ACC112 (cell line): ENCODE data around the gene NHERF1.

ENCODE experiments used
- H2AFZ ChIP-seq: fragments of 200-600 bp; sonication (generic); one replicate; pipeline ENCODE4 v1.6.0; 2017; ENCODE audit warnings: antibody characterized with exemption, low read length; ENCODE audit not compliant: unreplicated experiment
- H3K27ac ChIP-seq: fragments of 200-600 bp; sonication (generic); 2 replicates; pipeline ENCODE4 v1.5.1; 2014; ENCODE audit warnings: low read depth, mild to moderate bottlenecking, antibody characterized with exemption, low read length, moderate library complexity
- H3K27me3 ChIP-seq: fragments of 200-600 bp; sonication (generic); 2 replicates; pipeline ENCODE4 v1.6.1; 2014; ENCODE audit warnings: mild to moderate bottlenecking, antibody characterized with exemption, low read length, moderate library complexity, mixed read lengths; ENCODE audit not compliant: insufficient read depth
- H3K36me3 ChIP-seq: fragments of 200-600 bp; sonication (generic); 2 replicates; pipeline ENCODE4 v1.6.1; 2016; ENCODE audit warnings: mild to moderate bottlenecking, antibody characterized with exemption, low read length, moderate library complexity, mixed read lengths; ENCODE audit not compliant: insufficient read depth
- H3K4me1 ChIP-seq: fragments of 200-600 bp; sonication (generic); one replicate; pipeline ENCODE4 v1.6.1; 2016; ENCODE audit warnings: low read length, mixed read lengths; ENCODE audit not compliant: insufficient read depth, unreplicated experiment, control insufficient read depth
- H3K4me3 ChIP-seq: fragments of 200-600 bp; sonication (generic); 2 replicates; pipeline ENCODE4 v1.5.1; 2014; ENCODE audit warnings: mild to moderate bottlenecking, low read depth, low read length
- H3K79me2 ChIP-seq: fragments of 200-600 bp; sonication (generic); one replicate; pipeline ENCODE4 v1.6.0; 2016; ENCODE audit warnings: low read length; ENCODE audit not compliant: control insufficient read depth, unreplicated experiment, insufficient read depth

NHERF1 gene

DNA sequence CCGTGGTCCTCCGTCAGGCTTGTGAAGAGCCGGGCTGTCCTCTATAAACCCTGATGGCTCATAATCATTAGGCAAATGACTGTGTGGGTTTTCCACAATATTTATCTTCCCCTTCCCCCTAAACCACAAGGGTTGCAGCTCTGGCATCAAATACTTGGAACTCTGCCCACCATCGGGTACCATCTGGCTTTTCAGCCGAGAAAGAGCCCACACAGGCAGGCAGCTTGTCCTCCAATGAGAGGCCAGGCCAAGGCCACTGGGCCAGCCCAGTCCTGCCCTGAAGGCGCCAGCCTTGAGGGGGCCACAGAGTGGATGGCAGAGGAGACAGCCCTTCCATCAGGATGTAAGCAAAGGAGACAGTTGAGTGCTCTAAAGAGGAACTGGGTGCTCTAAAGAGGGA lies 59.5 kb downstream of the NHERF1 start:
- Histone ChIP-seq H2AFZ (no peak overlapping the region), H3K27ac (no peak overlapping the region), H3K27me3 (no peaks in the 10 kb centered on the region), H3K79me2 (no peaks in the 10 kb centered on the region), H3K4me3 (no peak overlapping the region), H3K36me3 (no peaks in the 10 kb centered on the region), H3K4me1 (no peaks in the 10 kb centered on the region)

DNA sequence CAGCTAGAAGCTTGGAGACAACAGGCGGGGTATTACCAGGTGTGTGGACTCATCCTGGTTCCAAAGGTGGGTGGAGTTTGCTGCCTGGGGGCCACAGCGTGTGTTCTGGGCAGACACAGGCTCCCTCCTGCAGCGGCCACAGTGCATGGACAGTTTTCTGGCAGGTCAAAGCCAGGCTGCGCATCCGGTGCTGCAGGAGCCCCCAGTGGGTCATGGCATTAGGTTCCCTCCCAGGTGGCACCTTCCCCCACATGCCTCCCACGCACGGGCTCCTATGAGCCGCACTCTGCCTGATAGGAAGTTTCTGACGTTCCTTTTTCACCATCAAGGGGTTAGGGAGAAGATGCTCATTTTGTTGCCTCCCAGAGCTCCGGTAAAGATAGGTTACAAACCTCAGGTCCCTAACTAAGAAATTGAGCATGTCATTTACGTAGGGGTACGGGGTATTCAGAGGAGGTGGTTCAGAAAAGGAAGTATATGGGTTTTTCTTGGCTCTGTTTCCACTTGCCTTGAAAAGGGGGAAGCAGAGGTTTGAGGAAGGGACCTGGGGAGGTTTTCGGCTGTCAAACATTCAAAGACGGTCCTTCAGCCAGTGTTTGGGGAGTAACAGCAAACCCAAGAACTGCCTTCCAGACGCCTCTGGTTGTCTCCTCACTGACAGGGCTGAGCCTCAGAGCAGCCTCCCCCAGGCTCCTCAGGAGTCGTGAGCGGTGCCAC lies 60.4 kb downstream of the NHERF1 start:
- Histone ChIP-seq H3K27ac (no peak overlapping the region), H2AFZ (no peak overlapping the region), H3K36me3 (no peaks in the 10 kb centered on the region), H3K4me3 (no peak overlapping the region), H3K27me3 (no peaks in the 10 kb centered on the region), H3K4me1 (no peaks in the 10 kb centered on the region), H3K79me2 (no peaks in the 10 kb centered on the region)

GRCh38 chr17:74810699-74811485 lies 62.5 kb downstream of the NHERF1 start:
- Histone ChIP-seq H3K4me3 (no peak overlapping the region), H3K27ac (no peak overlapping the region), H3K36me3 (no peaks in the 10 kb centered on the region), H3K4me1 (no peaks in the 10 kb centered on the region), H3K27me3 (no peaks in the 10 kb centered on the region), H3K79me2 (no peaks in the 10 kb centered on the region), H2AFZ (no peak overlapping the region)

DNA sequence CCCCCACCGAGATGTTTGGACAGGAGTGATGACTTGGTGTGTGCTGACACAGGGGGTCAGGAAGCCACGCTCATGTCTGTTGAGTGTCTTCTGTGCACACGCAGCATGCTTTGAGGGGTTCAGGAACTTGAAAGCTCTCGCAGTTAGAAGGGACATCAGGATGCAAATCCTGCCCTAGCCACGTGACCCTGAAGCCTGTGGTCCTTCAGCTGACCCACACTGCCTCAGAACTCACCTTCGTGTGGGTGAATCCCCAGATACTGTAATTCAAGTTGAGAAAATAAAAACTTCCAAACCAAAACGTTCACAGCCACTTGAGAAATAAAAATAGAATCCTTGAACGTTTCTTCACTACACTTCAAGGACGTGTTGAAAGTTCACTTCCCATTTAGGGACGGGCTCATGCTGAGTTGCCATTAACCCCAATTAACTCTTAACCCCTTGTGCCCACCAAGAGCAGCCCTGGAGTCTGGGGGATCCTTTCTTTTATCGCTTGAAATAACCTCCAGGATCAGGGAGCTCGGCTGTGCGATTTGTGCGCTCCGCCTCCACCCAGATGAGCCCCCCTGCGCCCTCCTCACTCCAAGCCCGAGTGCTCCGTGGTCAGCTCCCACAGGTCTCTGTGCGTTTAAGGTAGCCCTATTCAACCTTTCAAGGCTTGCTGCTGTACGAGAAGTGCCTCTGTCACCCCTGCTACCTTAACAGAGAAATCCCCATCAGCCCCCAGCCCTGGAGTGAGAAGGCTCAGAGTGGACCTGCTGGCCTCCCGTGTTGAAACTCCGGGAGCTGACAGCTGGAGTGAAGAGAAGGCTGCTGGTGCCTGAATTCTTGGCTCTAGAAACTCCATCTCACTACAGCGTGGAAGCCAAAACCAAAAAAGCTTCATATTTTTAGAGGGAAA lies 63.9 kb downstream of the NHERF1 start:
- Histone ChIP-seq H3K79me2 (no peaks in the 10 kb centered on the region), H3K27ac (no peak overlapping the region), H3K4me1 (no peaks in the 10 kb centered on the region), H2AFZ (no peak overlapping the region), H3K36me3 (no peaks in the 10 kb centered on the region), H3K27me3 (no peaks in the 10 kb centered on the region), H3K4me3 (no peak overlapping the region)

GRCh38 chr17:74814453-74814852 lies 66.0 kb downstream of the NHERF1 start:
- H2AFZ ChIP-seq = no peak overlapping the region
- no peaks in the 10 kb centered on the region for H3K36me3 ChIP-seq
- H3K79me2 ChIP-seq = no peaks in the 10 kb centered on the region
- H3K4me1 ChIP-seq = no peaks in the 10 kb centered on the region
- H3K27me3 ChIP-seq = no peaks in the 10 kb centered on the region
- no peak overlapping the region for H3K4me3 ChIP-seq
- no peak overlapping the region for H3K27ac ChIP-seq

GRCh38 chr17:74815067-74815466 lies 66.6 kb downstream of the NHERF1 start:
- Histone ChIP-seq H2AFZ (no peak overlapping the region), H3K79me2 (no peaks in the 10 kb centered on the region), H3K27me3 (no peaks in the 10 kb centered on the region), H3K4me1 (no peaks in the 10 kb centered on the region), H3K4me3 (no peak overlapping the region), H3K27ac (no peak overlapping the region), H3K36me3 (no peaks in the 10 kb centered on the region)

DNA sequence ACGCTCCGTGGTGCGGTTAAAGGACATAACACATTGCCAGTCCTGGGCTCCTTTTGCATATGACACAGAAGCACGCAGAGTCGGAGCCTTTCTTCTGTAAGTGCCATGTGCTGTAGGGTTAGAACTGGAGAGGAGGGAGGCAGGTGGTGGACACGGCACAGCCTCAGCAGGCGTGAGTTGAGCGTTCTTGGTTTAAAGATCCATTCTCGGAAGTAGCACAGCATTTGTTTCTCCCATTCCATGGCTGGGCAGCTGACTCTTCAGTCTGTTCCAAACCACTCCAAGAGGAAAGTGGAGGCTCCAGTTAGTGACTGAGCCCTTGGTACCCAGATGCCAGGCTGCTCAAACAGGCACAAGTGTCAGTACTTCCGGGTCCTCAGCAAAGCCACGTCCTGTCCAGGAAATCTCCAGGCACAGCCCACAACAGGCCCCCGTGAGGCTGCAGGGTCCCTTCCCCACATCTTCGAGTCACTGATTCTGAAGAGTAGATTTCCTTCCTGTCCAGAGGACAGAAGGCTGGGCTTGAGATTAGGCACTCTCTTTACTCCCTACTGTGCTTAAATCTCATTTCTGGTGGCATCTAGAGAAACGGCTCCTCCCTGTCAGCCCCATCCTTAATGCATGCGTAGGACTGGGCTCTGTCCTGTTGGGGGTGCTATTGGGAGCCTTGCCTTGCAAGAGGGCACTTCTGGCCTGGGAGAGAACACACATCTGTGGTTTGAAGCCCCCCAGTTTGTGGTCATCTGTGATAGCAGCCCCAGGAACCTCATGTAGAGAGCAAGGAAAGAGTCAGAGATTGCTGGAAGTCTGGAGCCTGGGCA lies 67.3 kb downstream of the NHERF1 start:
- no peak overlapping the region for H2AFZ ChIP-seq
- no peak overlapping the region for H3K4me3 ChIP-seq
- H3K36me3 ChIP-seq = no peaks in the 10 kb centered on the region
- H3K4me1 ChIP-seq = no peaks in the 10 kb centered on the region
- H3K27ac ChIP-seq = no peak overlapping the region
- no peaks in the 10 kb centered on the region for H3K27me3 ChIP-seq
- H3K79me2 ChIP-seq = no peaks in the 10 kb centered on the region

- Histone ChIP-seq H3K27ac (no peak overlapping the region), H2AFZ (no peak overlapping the region), H3K36me3 (no peaks in the 10 kb centered on the region), H3K27me3 (no peaks in the 10 kb centered on the region), H3K4me3 (no peak overlapping the region), H3K4me1 (no peaks in the 10 kb centered on the region), H3K79me2 (no peaks in the 10 kb centered on the region)
Measured at GRCh38 chr17:74816905-74817620, 68.6 kb downstream of the NHERF1 start.

DNA sequence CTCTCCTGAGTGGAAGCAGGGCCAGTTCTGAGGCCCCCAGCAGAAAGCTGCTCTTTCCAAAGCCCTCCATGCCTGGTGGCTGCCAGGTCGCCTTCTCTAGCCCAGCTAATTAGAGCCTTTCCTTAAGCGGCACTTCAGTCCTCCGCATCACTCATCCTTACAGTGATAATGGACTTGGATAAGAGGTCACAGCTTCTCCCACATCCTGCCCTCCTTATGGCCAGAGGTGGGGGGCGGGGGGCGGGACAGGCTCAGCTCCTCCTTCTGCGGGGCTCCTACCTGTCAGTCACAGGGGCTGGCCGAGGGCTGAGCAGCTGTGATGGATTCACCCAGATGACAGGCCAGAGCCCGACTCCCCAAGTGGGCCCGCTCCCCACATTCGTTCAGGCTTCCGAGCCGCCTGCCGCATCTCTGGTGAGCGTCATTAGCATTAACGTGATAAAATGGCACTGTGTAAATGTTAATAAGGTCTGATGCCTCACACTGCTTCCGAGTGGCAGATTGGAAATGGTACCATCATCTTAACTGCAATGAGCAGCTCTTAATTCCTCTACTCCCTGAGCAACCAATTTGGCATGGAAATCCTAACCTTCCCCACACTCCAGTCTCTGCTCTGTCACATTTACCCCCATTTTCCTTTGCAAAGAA lies 70.0 kb downstream of the NHERF1 start:
- no peak overlapping the region for H3K4me3 ChIP-seq
- H3K4me1 ChIP-seq = no peaks in the 10 kb centered on the region
- no peak overlapping the region for H3K27ac ChIP-seq
- H2AFZ ChIP-seq = no peak overlapping the region
- no peaks in the 10 kb centered on the region for H3K79me2 ChIP-seq
- H3K27me3 ChIP-seq = no peaks in the 10 kb centered on the region
- no peaks in the 10 kb centered on the region for H3K36me3 ChIP-seq
